ENCODE data around the gene ARHGEF37.
"Not testable (repeated sequence)": the region's sequence is repeated elsewhere in the genome, so short reads cannot be mapped to it uniquely, and the experiment has no call there.

ARHGEF37 gene

GRCh38 chr5:149549461-149550267 is 31.6 kb upstream of the ARHGEF37 start:
- Histone ChIP-seq H3K4me1 (ENCODE audit: control insufficient read depth, insufficient read depth, low read length, poor library complexity, severe bottlenecking) (peaks cover 15% of the 10 kb centered on the region), H3K27ac (ENCODE audit: low read depth, low read length, severe bottlenecking) (peak overlapping the region; percentile 96), H3K9me3 (ENCODE audit: control insufficient read depth, low read length) (no peaks in the 10 kb centered on the region), H3K4me3 (ENCODE audit: extremely low read depth, insufficient read depth, low read length, poor library complexity, severe bottlenecking) (peak overlapping the region; percentile 98), H3K36me3 (ENCODE audit: control insufficient read depth, insufficient read depth, low read length) (peaks cover 57% of the 10 kb centered on the region)
- WGBS, 2 experiments (ENCODE audit: insufficient coverage in 2 of 2), result 0% methylated on average over 19 to 22 of the region's 25 CpGs

- peaks cover 12% of the 10 kb centered on the region for H3K4me1 ChIP-seq (ENCODE audit: control insufficient read depth, insufficient read depth, low read length, poor library complexity, severe bottlenecking)
- H3K27ac ChIP-seq (ENCODE audit: low read depth, low read length, severe bottlenecking), result peak overlapping the region; percentile 96
- H3K9me3 ChIP-seq (ENCODE audit: control insufficient read depth, low read length), result no peaks in the 10 kb centered on the region
- peaks cover 52% of the 10 kb centered on the region for H3K36me3 ChIP-seq (ENCODE audit: control insufficient read depth, insufficient read depth, low read length)
- peak overlapping the region; percentile 98 for H3K4me3 ChIP-seq (ENCODE audit: extremely low read depth, insufficient read depth, low read length, poor library complexity, severe bottlenecking)
- 1% methylated on average over 8 to 11 of the region's 12 CpGs for WGBS, 2 experiments (ENCODE audit: insufficient coverage in 2 of 2)
Measured at GRCh38 chr5:149550268-149550583, 31.1 kb upstream of the ARHGEF37 start.

- WGBS, 2 experiments (ENCODE audit: insufficient coverage in 2 of 2), result 0 to 1% methylated on average over 30 to 31 of the region's 40 CpGs
- H3K36me3 ChIP-seq (ENCODE audit: control insufficient read depth, insufficient read depth, low read length), result peaks cover 47% of the 10 kb centered on the region
- H3K9me3 ChIP-seq (ENCODE audit: control insufficient read depth, low read length), result no peaks in the 10 kb centered on the region
- peak overlapping the region; percentile 98 for H3K4me3 ChIP-seq (ENCODE audit: extremely low read depth, insufficient read depth, low read length, poor library complexity, severe bottlenecking)
- peak overlapping the region; percentile 96 for H3K27ac ChIP-seq (ENCODE audit: low read depth, low read length, severe bottlenecking)
- H3K4me1 ChIP-seq (ENCODE audit: control insufficient read depth, insufficient read depth, low read length, poor library complexity, severe bottlenecking), result peaks cover 12% of the 10 kb centered on the region
Measured at GRCh38 chr5:149550594-149551226, 30.6 kb upstream of the ARHGEF37 start.

GRCh38 chr5:149551227-149552037 is 29.9 kb upstream of the ARHGEF37 start, which contains the start of gene CSNK1A1:
Gene CSNK1A1, minus strand, starts transcription at chr5:149551439. Its CDS starts 475 bp downstream, at chr5:149550964.
- Histone ChIP-seq H3K27ac (ENCODE audit: low read depth, low read length, severe bottlenecking) (peak within 1 kb of the TSS; percentile 96), H3K4me3 (ENCODE audit: extremely low read depth, insufficient read depth, low read length, poor library complexity, severe bottlenecking) (peak within 1 kb of the TSS; percentile 98), H3K4me1 (ENCODE audit: control insufficient read depth, insufficient read depth, low read length, poor library complexity, severe bottlenecking) (peaks cover 12% of the 10 kb centered on the region), H3K36me3 (ENCODE audit: control insufficient read depth, insufficient read depth, low read length) (peaks cover 40% of the 10 kb centered on the region), H3K9me3 (ENCODE audit: control insufficient read depth, low read length) (no peaks in the 10 kb centered on the region)
- 0% methylated on average over 44 to 56 of the region's 67 CpGs for WGBS, 2 experiments (ENCODE audit: insufficient coverage in 2 of 2)

- peak overlapping the region; percentile 96 for H3K27ac ChIP-seq (ENCODE audit: low read depth, low read length, severe bottlenecking)
- H3K36me3 ChIP-seq (ENCODE audit: control insufficient read depth, insufficient read depth, low read length), result peaks cover 36% of the 10 kb centered on the region
- H3K4me1 ChIP-seq (ENCODE audit: control insufficient read depth, insufficient read depth, low read length, poor library complexity, severe bottlenecking), result peaks cover 12% of the 10 kb centered on the region
- peak overlapping the region; percentile 98 for H3K4me3 ChIP-seq (ENCODE audit: extremely low read depth, insufficient read depth, low read length, poor library complexity, severe bottlenecking)
- no peaks in the 10 kb centered on the region for H3K9me3 ChIP-seq (ENCODE audit: control insufficient read depth, low read length)
- WGBS, 2 experiments (ENCODE audit: insufficient coverage in 2 of 2), result no CpG with 5 or more reads among the region's 6 CpGs
Measured at GRCh38 chr5:149552038-149552494, 29.2 kb upstream of the ARHGEF37 start.

GRCh38 chr5:149552553-149553160 is 28.6 kb upstream of the ARHGEF37 start:
- WGBS, 2 experiments (ENCODE audit: insufficient coverage in 2 of 2), result 63 to 79% methylated on average over 12 to 17 of the region's 18 CpGs
- H3K27ac ChIP-seq (ENCODE audit: low read depth, low read length, severe bottlenecking), result peak overlapping the region; percentile 96

GRCh38 chr5:149559706-149560105 is 21.6 kb upstream of the ARHGEF37 start:
- Histone ChIP-seq H3K4me3 (ENCODE audit: extremely low read depth, insufficient read depth, low read length, poor library complexity, severe bottlenecking) (no peak overlapping the region), H3K36me3 (ENCODE audit: control insufficient read depth, insufficient read depth, low read length) (no peaks in the 10 kb centered on the region), H3K4me1 (ENCODE audit: control insufficient read depth, insufficient read depth, low read length, poor library complexity, severe bottlenecking) (peaks cover 43% of the 10 kb centered on the region), H3K27ac (ENCODE audit: low read depth, low read length, severe bottlenecking) (no peak overlapping the region), H3K9me3 (ENCODE audit: control insufficient read depth, low read length) (no peaks in the 10 kb centered on the region)
- 83 to 92% methylated on average over 2 of the region's 2 CpGs for WGBS, 2 experiments (ENCODE audit: insufficient coverage in 2 of 2)

More at GRCh38 chr5:149552553-149553160, 28.6 kb upstream of the ARHGEF37 start:
- Histone ChIP-seq H3K4me1 (ENCODE audit: control insufficient read depth, insufficient read depth, low read length, poor library complexity, severe bottlenecking) (peaks cover 12% of the 10 kb centered on the region), H3K4me3 (ENCODE audit: extremely low read depth, insufficient read depth, low read length, poor library complexity, severe bottlenecking) (peak overlapping the region; percentile 98), H3K9me3 (ENCODE audit: control insufficient read depth, low read length) (no peaks in the 10 kb centered on the region), H3K36me3 (ENCODE audit: control insufficient read depth, insufficient read depth, low read length) (peaks cover 30% of the 10 kb centered on the region)

- Histone ChIP-seq H3K27ac (ENCODE audit: low read depth, low read length, severe bottlenecking) (peak overlapping the region; percentile 97), H3K4me3 (ENCODE audit: extremely low read depth, insufficient read depth, low read length, poor library complexity, severe bottlenecking) (no peak overlapping the region), H3K9me3 (ENCODE audit: control insufficient read depth, low read length) (no peaks in the 10 kb centered on the region), H3K36me3 (ENCODE audit: control insufficient read depth, insufficient read depth, low read length) (no peaks in the 10 kb centered on the region), H3K4me1 (ENCODE audit: control insufficient read depth, insufficient read depth, low read length, poor library complexity, severe bottlenecking) (peaks cover 43% of the 10 kb centered on the region)
- 40% methylated on average over 1 of the region's 2 CpGs; no CpG with 5 or more reads in 1 of the 2 experiments for WGBS, 2 experiments (ENCODE audit: insufficient coverage in 2 of 2)
Measured at GRCh38 chr5:149561848-149562247, 19.4 kb upstream of the ARHGEF37 start.

- Histone ChIP-seq H3K4me3 (ENCODE audit: extremely low read depth, insufficient read depth, low read length, poor library complexity, severe bottlenecking) (no peak overlapping the region), H3K27ac (ENCODE audit: low read depth, low read length, severe bottlenecking) (peak overlapping the region; percentile 96), H3K4me1 (ENCODE audit: control insufficient read depth, insufficient read depth, low read length, poor library complexity, severe bottlenecking) (peaks cover 43% of the 10 kb centered on the region), H3K36me3 (ENCODE audit: control insufficient read depth, insufficient read depth, low read length) (no peaks in the 10 kb centered on the region), H3K9me3 (ENCODE audit: control insufficient read depth, low read length) (no peaks in the 10 kb centered on the region)
- WGBS, 2 experiments (ENCODE audit: insufficient coverage in 2 of 2), result 40% methylated on average over 1 of the region's 2 CpGs; no CpG with 5 or more reads in 1 of the 2 experiments
Measured at GRCh38 chr5:149563466-149563865, 17.8 kb upstream of the ARHGEF37 start.

GRCh38 chr5:149564542-149565140 is 16.7 kb upstream of the ARHGEF37 start:
- H3K4me3 ChIP-seq (ENCODE audit: extremely low read depth, insufficient read depth, low read length, poor library complexity, severe bottlenecking), result not testable (repeated sequence)
- WGBS, 2 experiments (ENCODE audit: insufficient coverage in 2 of 2), result 54 to 60% methylated on average over 13 to 15 of the region's 15 CpGs
- peak overlapping the region; percentile 96 for H3K27ac ChIP-seq (ENCODE audit: low read depth, low read length, severe bottlenecking)

More at GRCh38 chr5:149564542-149565140, 16.7 kb upstream of the ARHGEF37 start:
- H3K9me3 ChIP-seq (ENCODE audit: control insufficient read depth, low read length); H3K36me3 ChIP-seq (ENCODE audit: control insufficient read depth, insufficient read depth, low read length): not testable (repeated sequence)
- H3K4me1 ChIP-seq (ENCODE audit: control insufficient read depth, insufficient read depth, low read length, poor library complexity, severe bottlenecking), result peaks cover 43% of the 10 kb centered on the region
